ENCODE data around the gene HTRA1.

GRCh38 chr10:122469848-122470247 is 8.5 kb downstream of the HTRA1 start:
- TF ChIP-seq POLR2A (IDR thresholded peaks at IDR 0.05) (no peak), CTCF (IDR thresholded peaks at IDR 0.05) (no peak)

All from thyroid gland (tissue), 4 donors.